DOHH2 (cell line): Measurements from ENCODE around the gene FAM241A.

ENCODE experiments used
- CTCF ChIP-seq: fragments of 200-600 bp; sonication (generic); IDR thresholded peaks from one replicate; pipeline ENCODE4 v1.5.1; 2014; ENCODE audit warnings: antibody characterized with exemption, mild to moderate bottlenecking, low read depth, low read length; ENCODE audit not compliant: poor library complexity, severe bottlenecking
- EZH2phosphoT487 ChIP-seq: fragments of 200-600 bp; sonication (generic); IDR thresholded peaks from 2 replicates; pipeline ENCODE4 v1.6.1; 2017; ENCODE audit warnings: borderline replicate concordance, mild to moderate bottlenecking, antibody characterized with exemption, low read length, moderate library complexity, mixed read lengths

- no peak for TF ChIP-seq CTCF
- TF ChIP-seq EZH2phosphoT487: no peak
Measured at GRCh38 chr4:112181358-112182000, 36.2 kb downstream of the FAM241A start.
